IPS-NIHi11 (cell line): Measurements from ENCODE around the gene TEX13B.
"Not testable (repeated sequence)": the region's sequence is repeated elsewhere in the genome, so short reads cannot be mapped to it uniquely, and the experiment has no call there.

Source experiments
- DNase-seq: peaks from one replicate; pipeline ENCODE4 v3.0.0; 2012; ENCODE audit warnings: mixed read lengths, low spot score

TEX13B gene

GRCh38 chrX:107982356-107982755, at the start of gene TEX13B:
TSS of gene TEX13B (minus strand) at chrX:107982370. CDS start at chrX:107982127, 243 bp downstream.
- no peak for DNase-seq

- no peak for DNase-seq
These were observed 48.0 kb upstream of the TEX13B start for GRCh38 chrX:108029928-108030711.

- DNase-seq: no peak
These were observed 46.7 kb upstream of the TEX13B start for GRCh38 chrX:108028854-108029253.

- no peak for DNase-seq
These were observed 43.9 kb upstream of the TEX13B start for GRCh38 chrX:108025954-108026600.

- no peak for DNase-seq
These were observed 43.2 kb upstream of the TEX13B start for GRCh38 chrX:108025376-108025775.

GRCh38 chrX:108022491-108023089, 40.4 kb upstream of the TEX13B start:
- DNase-seq: no peak

- peak; percentile 20 for DNase-seq
These were observed 38.5 kb upstream of the TEX13B start for GRCh38 chrX:108020631-108021030.

- no peak for DNase-seq
These were observed 37.3 kb upstream of the TEX13B start for GRCh38 chrX:108019382-108019875.

- DNase-seq: no peak
These were observed 36.6 kb upstream of the TEX13B start for GRCh38 chrX:108018656-108019381.

- DNase-seq: peak; percentile 36
These were observed 19.1 kb upstream of the TEX13B start for GRCh38 chrX:108001218-108001814.

- DNase-seq: no peak
These were observed 18.6 kb upstream of the TEX13B start for GRCh38 chrX:108000751-108001150.

GRCh38 chrX:107996124-107996523, 14.0 kb upstream of the TEX13B start:
- no peak for DNase-seq

GRCh38 chrX:107985033-107985432, 2.9 kb upstream of the TEX13B start:
- DNase-seq: no peak

- no peak for DNase-seq
These were observed 2.6 kb downstream of the TEX13B start for GRCh38 chrX:107979534-107979933.

GRCh38 chrX:107978707-107979307, 3.4 kb downstream of the TEX13B start:
- peak; percentile 13 for DNase-seq

- DNase-seq: peak; percentile 10
These were observed 4.1 kb downstream of the TEX13B start for GRCh38 chrX:107978071-107978470.

- no peak for DNase-seq
These were observed 10.5 kb downstream of the TEX13B start for GRCh38 chrX:107971636-107972035.

- peak; percentile 11 for DNase-seq
These were observed 12.1 kb downstream of the TEX13B start for GRCh38 chrX:107970073-107970472.

GRCh38 chrX:107968623-107969022, 13.5 kb downstream of the TEX13B start:
- DNase-seq: no peak

GRCh38 chrX:107955337-107955736, 26.8 kb downstream of the TEX13B start:
- DNase-seq: not testable (repeated sequence)

GRCh38 chrX:107940095-107940494, 42.1 kb downstream of the TEX13B start:
- no peak for DNase-seq

- DNase-seq: peak; percentile 8
These were observed 45.8 kb downstream of the TEX13B start for GRCh38 chrX:107936434-107936730.
